IMR-90 (cell line): ENCODE results near the gene AOPEP. TPM values are rescaled to one million over a fixed set of nuclear protein-coding genes. Genes with fewer than 3 reads are reported as not detected.

ENCODE experiments used
- ATAC-seq: fragments of 200-7000 bp; cut with Tn5 transposase; 2 replicates; pipeline ENCODE4 v1.9.1; 2020; ENCODE audit warnings: low read depth, mild to moderate bottlenecking, moderate library complexity
- BruUV-seq: library from RNA; stranded (reverse); fragments of 400-500 nt; replicated peaks from 2 replicates; lab custom pipeline; 2021; lab: Mats Ljungman, UMichigan
- CTCF ChIA-PET: fragments of 300-600 bp; formaldehyde crosslinking; extraction: SDS; loops from one replicate; lab custom pipeline; 2021; ENCODE audit warnings: antibody characterized with exemption; lab: Yijun Ruan, JAX
- POLR2A ChIA-PET: fragments of 300-600 bp; sonication (Branson Sonifier 250); formaldehyde crosslinking; loops from one replicate; lab custom pipeline; 2022; ENCODE audit warnings: antibody characterized with exemption; ENCODE audit not compliant: unreplicated experiment; lab: Charles Lee
- DNase-seq: peaks from one replicate; pipeline ENCODE4 v3.0.0; 2013
- H2AFZ ChIP-seq: replicated peaks from 2 replicates; pipeline ENCODE3; 2013; ENCODE audit warnings: low read length, mild to moderate bottlenecking; ENCODE audit not compliant: poor library complexity
- H2AK5ac ChIP-seq: 2 replicates; pipeline ENCODE4 v1.6.1; 2013; ENCODE audit warnings: low read depth, low read length, inconsistent platforms
- H2AK9ac ChIP-seq: replicated peaks from 2 replicates; pipeline ENCODE3; 2013; ENCODE audit warnings: mild to moderate bottlenecking, low read depth, low read length, moderate library complexity; ENCODE audit not compliant: poor library complexity
- H2BK120ac ChIP-seq: 2 replicates; pipeline ENCODE4 v1.6.1; 2013; ENCODE audit warnings: low read depth, low read length, inconsistent platforms
- H2BK15ac ChIP-seq: 3 replicates; pipeline ENCODE4 v1.6.1; 2013; ENCODE audit warnings: low read depth, low read length, inconsistent platforms
- H2BK20ac ChIP-seq: 2 replicates; pipeline ENCODE4 v1.6.1; 2013; ENCODE audit warnings: low read depth, mild to moderate bottlenecking, inconsistent platforms, low read length, moderate library complexity
- H2BK5ac ChIP-seq: 2 replicates; pipeline ENCODE4 v1.6.1; 2013; ENCODE audit warnings: mild to moderate bottlenecking, low read depth, low read length, inconsistent platforms; ENCODE audit not compliant: poor library complexity, severe bottlenecking
- H3K14ac ChIP-seq: replicated peaks from 2 replicates; pipeline ENCODE4 v1.6.1; 2013; ENCODE audit warnings: low read depth, low read length, inconsistent platforms
- H3K18ac ChIP-seq: 2 replicates; pipeline ENCODE4 v1.6.1; 2013; ENCODE audit warnings: low read depth, low read length, control low read depth
- H3K23ac ChIP-seq: 2 replicates; pipeline ENCODE4 v1.6.1; 2013; ENCODE audit warnings: low read depth, low read length, inconsistent platforms
- H3K27ac ChIP-seq: 2 replicates; pipeline ENCODE4 v1.5.1; 2013; ENCODE audit warnings: mild to moderate bottlenecking, control low read depth, low read length; ENCODE audit not compliant: insufficient read depth
- H3K27me3 ChIP-seq: 2 replicates; pipeline ENCODE4 v1.6.1; 2013; ENCODE audit warnings: low read length; ENCODE audit not compliant: control insufficient read depth, insufficient read depth
- H3K36me3 ChIP-seq: 2 replicates; pipeline ENCODE4 v1.6.1; 2013; ENCODE audit warnings: low read length, mixed read lengths; ENCODE audit not compliant: control insufficient read depth, insufficient read depth
- H3K4ac ChIP-seq: 2 replicates; pipeline ENCODE4 v1.6.1; 2013; ENCODE audit warnings: low read depth, low read length, inconsistent platforms
- H3K4me1 ChIP-seq: 2 replicates; pipeline ENCODE4 v1.6.1; 2013; ENCODE audit warnings: low read length, mixed read lengths; ENCODE audit not compliant: control insufficient read depth, insufficient read depth
- H3K4me2 ChIP-seq: 2 replicates; pipeline ENCODE4 v1.6.1; 2013; ENCODE audit warnings: low read depth, mild to moderate bottlenecking, control low read depth, low read length, moderate library complexity
- H3K4me3 ChIP-seq: 2 replicates; pipeline ENCODE4 v1.5.1; 2013; ENCODE audit warnings: low read depth, mild to moderate bottlenecking, control low read depth, low read length, moderate library complexity; ENCODE audit not compliant: insufficient read depth
- H3K56ac ChIP-seq: 2 replicates; pipeline ENCODE4 v1.6.1; 2013; ENCODE audit warnings: low read length, inconsistent platforms; ENCODE audit not compliant: insufficient read depth; ENCODE audit errors: extremely low read depth
- H3K79me1 ChIP-seq, 2 experiments: 2 replicates each; pipeline ENCODE4 v1.6.1; 2013; ENCODE audit warnings: low read length in 2 of 2, inconsistent platforms in 1 of 2, low read depth in 1 of 2
- H3K9ac ChIP-seq: 2 replicates; pipeline ENCODE4 v1.6.1; 2013; ENCODE audit warnings: low read depth, low read length, control low read depth
- H3K9me1 ChIP-seq: 2 replicates; pipeline ENCODE4 v1.6.1; 2013; ENCODE audit warnings: low read length, inconsistent platforms; ENCODE audit not compliant: insufficient read depth
- H3K9me3 ChIP-seq: 2 replicates; pipeline ENCODE4 v1.6.1; 2013; ENCODE audit warnings: low read length; ENCODE audit not compliant: control insufficient read depth, insufficient read depth
- H4K20me1 ChIP-seq: 2 replicates; pipeline ENCODE4 v1.6.1; 2013; ENCODE audit warnings: low read length, inconsistent platforms; ENCODE audit not compliant: insufficient read depth
- H4K5ac ChIP-seq: 2 replicates; pipeline ENCODE4 v1.6.1; 2013; ENCODE audit warnings: mild to moderate bottlenecking, low read depth, low read length, control low read depth
- H4K8ac ChIP-seq, 2 experiments: 2 replicates each; pipeline ENCODE4 v1.6.1; 2013; ENCODE audit warnings: low read depth in 2 of 2, low read length in 2 of 2, control low read depth in 1 of 2, inconsistent platforms in 1 of 2
- H4K91ac ChIP-seq: 2 replicates; pipeline ENCODE4 v1.6.1; 2013; ENCODE audit warnings: low read depth, low read length, inconsistent platforms; ENCODE audit not compliant: insufficient read depth
- CEBPB ChIP-seq: IDR thresholded peaks from 2 replicates; pipeline ENCODE4 v1.6.1; 2012; ENCODE audit warnings: low read depth, low read length, improper control_type of control experiment
- RFX5 ChIP-seq: IDR thresholded peaks from 2 replicates; pipeline ENCODE4 v1.8.0; 2012; ENCODE audit warnings: low read depth, mild to moderate bottlenecking, low read length, moderate library complexity
- WGBS, 2 experiments: methylation state at CpG; one replicate each; pipeline versions ENCODE4 v1.1.5 to v1.1.7; 2013; ENCODE audit warnings: missing lambda C conversion rate in 2 of 2; ENCODE audit not compliant: insufficient read length in 1 of 2; ENCODE audit errors: extremely low coverage in 2 of 2; 5-methylcytosine and 5-hydroxymethylcytosine counted together
- dilution Hi-C: fragments of 300-500 bp; cut with HindIII; formaldehyde crosslinking; loops from one replicate; pipeline ENCODE4 v1.14.3; 2018; ENCODE audit warnings: low sequenced_read_pairs; ENCODE audit not compliant: unreplicated experiment
- in situ Hi-C: fragments of 300-500 bp; cut with MboI; formaldehyde crosslinking; loops from 3 replicates; pipeline ENCODE4 v1.14.3; 2019; ENCODE audit warnings: low sequenced_read_pairs, inconsistent platforms, mixed read lengths
- intact Hi-C: fragments of 100-400 bp; cut with micrococcal nuclease; formaldehyde crosslinking; loops from 2 replicates; pipeline ENCODE4 v1.10.0; 2022
- polyA plus RNA-seq, 3 experiments: library from polyadenylated mRNA; depleted of rRNA; stranded (reverse); fragments of >200 nt; gene quantifications; 2 replicates each; pipeline ENCODE4 v1.2.3, GENCODE V29; 2012; ENCODE audit warnings: low replicate concordance in 1 of 3
- total RNA-seq: library from RNA; depleted of rRNA; stranded (reverse); fragments of >200 nt; gene quantifications from 2 replicates; pipeline ENCODE4 v1.2.3, GENCODE V29; 2012

Gene AOPEP
- total and polyA plus RNA-seq, 2 of the 4 experiments (the other 2 are of a cell fraction) = 34.9 to 38.7 TPM

- Histone ChIP-seq H3K4ac (no peak overlapping the region), H3K4me2 (no peak overlapping the region), H2BK20ac (no peak overlapping the region), H3K4me3 (no peak overlapping the region), H3K9ac (no peak overlapping the region), H2BK5ac (no peak overlapping the region), H2AFZ (no peak overlapping the region), H3K79me1 (no peaks in the 10 kb centered on the region), H3K23ac (no peak overlapping the region), H3K14ac (no peak overlapping the region), H4K20me1 (no peaks in the 10 kb centered on the region), H4K91ac (no peak overlapping the region), H3K27me3 (no peaks in the 10 kb centered on the region), H2BK15ac (no peak overlapping the region), H3K56ac (no peak overlapping the region), H3K9me3 (no peaks in the 10 kb centered on the region), H2AK5ac (no peak overlapping the region), H3K36me3 (no peaks in the 10 kb centered on the region), H2AK9ac (no peak overlapping the region), H4K5ac (no peak overlapping the region), H3K18ac (no peak overlapping the region), H2BK120ac (no peak overlapping the region), H4K8ac (no peak overlapping the region), H3K4me1 (peaks cover 2% of the 10 kb centered on the region; the same call in 1 of the 2 replicates), H3K27ac (no peak overlapping the region), H3K9me1 (no peaks in the 10 kb centered on the region; the same call in 1 of the 2 replicates)
- ATAC-seq (no peak), DNase-seq (no peak)
- no TSS peak for BruUV-seq
- CTCF ChIA-PET = interaction anchor here (1.8 to 6.4 kb wide), 2 partner anchors 10 to 451 kb away, joined by 9 to 47 read pairs; no protein-coding TSS in a partner anchor
- WGBS, 2 experiments = 84% methylated on average over 3 of the region's 17 CpGs; no CpG with 5 or more reads in 1 of the 2 experiments
- in situ Hi-C loops = no loop called here
- dilution Hi-C loops = no loop called here
- TF ChIP-seq RFX5 (no peak), CEBPB (0 out of 2 replicates have a peak, but pooled peaks have one; percentile 8)
- intact Hi-C loops = loop anchor here (5.0 kb wide), 1 partner anchor 1085 kb away; no protein-coding TSS in a partner anchor
- POLR2A ChIA-PET = no interaction called here
Measured at GRCh38 chr9:95132366-95133324, 406.1 kb downstream of the AOPEP start.
